GM18858 (cell line): ENCODE measurements around the gene DYRK1A.
"Not testable (repeated sequence)": the region's sequence is repeated elsewhere in the genome, so short reads cannot be mapped to it uniquely, and the experiment has no call there.

Experiments used
- ATAC-seq: cut with Tn5 transposase; IDR thresholded peaks from one replicate; pipeline ENCODE4 v1.9.1; 2021; ENCODE audit not compliant: unreplicated experiment

The DYRK1A gene

GRCh38 chr21:37522641-37523295 is 156.2 kb downstream of the DYRK1A start:
- ATAC-seq = no peak

- not testable (repeated sequence) for ATAC-seq
Observed at GRCh38 chr21:37524944-37525343, 158.4 kb downstream of the DYRK1A start.

GRCh38 chr21:37525810-37526209 is 159.2 kb downstream of the DYRK1A start:
- no peak for ATAC-seq

GRCh38 chr21:37527103-37527502 is 160.5 kb downstream of the DYRK1A start:
- ATAC-seq = no peak

GRCh38 chr21:37527716-37528115 is 161.1 kb downstream of the DYRK1A start:
- no peak for ATAC-seq

- ATAC-seq = no peak
Observed at GRCh38 chr21:37528150-37528937, 161.8 kb downstream of the DYRK1A start.

- ATAC-seq = no peak
Observed at GRCh38 chr21:37529649-37530048, 163.1 kb downstream of the DYRK1A start.

- no peak for ATAC-seq
Observed at GRCh38 chr21:37530901-37531351, 164.4 kb downstream of the DYRK1A start.

- no peak for ATAC-seq
Observed at GRCh38 chr21:37531431-37531932, 164.9 kb downstream of the DYRK1A start.

GRCh38 chr21:37532868-37533780 is 166.6 kb downstream of the DYRK1A start:
- ATAC-seq = no peak

GRCh38 chr21:37534431-37534830 is 167.9 kb downstream of the DYRK1A start:
- no peak for ATAC-seq

GRCh38 chr21:37535130-37535529 is 168.6 kb downstream of the DYRK1A start:
- no peak for ATAC-seq

- ATAC-seq = no peak
Observed at GRCh38 chr21:37535672-37536071, 169.1 kb downstream of the DYRK1A start.

GRCh38 chr21:37536616-37537278 is 170.2 kb downstream of the DYRK1A start:
- ATAC-seq = no peak

- no peak for ATAC-seq
Observed at GRCh38 chr21:37537391-37537996, 170.9 kb downstream of the DYRK1A start.

- no peak for ATAC-seq
Observed at GRCh38 chr21:37538971-37539590, 172.5 kb downstream of the DYRK1A start.

- ATAC-seq = not testable (repeated sequence)
Observed at GRCh38 chr21:37541128-37541527, 174.6 kb downstream of the DYRK1A start.

- no peak for ATAC-seq
Observed at GRCh38 chr21:37542512-37542911, 175.9 kb downstream of the DYRK1A start.

GRCh38 chr21:37546299-37546908 is 179.8 kb downstream of the DYRK1A start:
- ATAC-seq = no peak
